ENCODE data around the gene TRIM33.

DNA sequence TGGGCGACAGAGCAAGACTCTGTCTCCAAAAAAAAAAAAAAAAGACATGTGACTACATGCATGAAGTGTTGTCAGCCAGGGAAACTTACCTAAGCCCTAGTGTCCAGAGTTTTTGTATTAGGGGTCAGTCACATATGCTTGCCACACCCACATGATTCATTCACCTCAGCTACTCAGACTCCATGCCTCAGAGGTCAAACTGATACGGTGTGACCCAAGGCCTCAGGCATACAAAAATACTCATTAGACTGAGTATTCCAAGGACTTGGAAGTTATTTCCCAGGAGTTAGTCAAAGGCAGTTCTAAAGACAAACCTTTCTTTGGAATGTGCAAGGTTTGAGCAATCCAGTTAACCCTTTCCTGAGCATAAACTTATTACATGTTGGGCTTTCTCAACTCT lies 6.3 kb upstream of the TRIM33 start:
- TF ChIP-seq, protein P1, sequence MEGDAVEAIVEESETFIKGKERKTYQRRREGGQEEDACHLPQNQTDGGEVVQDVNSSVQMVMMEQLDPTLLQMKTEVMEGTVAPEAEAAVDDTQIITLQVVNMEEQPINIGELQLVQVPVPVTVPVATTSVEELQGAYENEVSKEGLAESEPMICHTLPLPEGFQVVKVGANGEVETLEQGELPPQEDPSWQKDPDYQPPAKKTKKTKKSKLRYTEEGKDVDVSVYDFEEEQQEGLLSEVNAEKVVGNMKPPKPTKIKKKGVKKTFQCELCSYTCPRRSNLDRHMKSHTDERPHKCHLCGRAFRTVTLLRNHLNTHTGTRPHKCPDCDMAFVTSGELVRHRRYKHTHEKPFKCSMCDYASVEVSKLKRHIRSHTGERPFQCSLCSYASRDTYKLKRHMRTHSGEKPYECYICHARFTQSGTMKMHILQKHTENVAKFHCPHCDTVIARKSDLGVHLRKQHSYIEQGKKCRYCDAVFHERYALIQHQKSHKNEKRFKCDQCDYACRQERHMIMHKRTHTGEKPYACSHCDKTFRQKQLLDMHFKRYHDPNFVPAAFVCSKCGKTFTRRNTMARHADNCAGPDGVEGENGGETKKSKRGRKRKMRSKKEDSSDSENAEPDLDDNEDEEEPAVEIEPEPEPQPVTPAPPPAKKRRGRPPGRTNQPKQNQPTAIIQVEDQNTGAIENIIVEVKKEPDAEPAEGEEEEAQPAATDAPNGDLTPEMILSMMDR (conservative IDR thresholded peaks at IDR 0.05; ENCODE audit: low read depth, low read length): no peak
- TF ChIP-seq EZH2 (IDR thresholded peaks at IDR 0.05; ENCODE audit: borderline replicate concordance, low read depth, low read length, poor library complexity, severe bottlenecking): no peak
